ENCODE data around the gene TMEM242.

DNA sequence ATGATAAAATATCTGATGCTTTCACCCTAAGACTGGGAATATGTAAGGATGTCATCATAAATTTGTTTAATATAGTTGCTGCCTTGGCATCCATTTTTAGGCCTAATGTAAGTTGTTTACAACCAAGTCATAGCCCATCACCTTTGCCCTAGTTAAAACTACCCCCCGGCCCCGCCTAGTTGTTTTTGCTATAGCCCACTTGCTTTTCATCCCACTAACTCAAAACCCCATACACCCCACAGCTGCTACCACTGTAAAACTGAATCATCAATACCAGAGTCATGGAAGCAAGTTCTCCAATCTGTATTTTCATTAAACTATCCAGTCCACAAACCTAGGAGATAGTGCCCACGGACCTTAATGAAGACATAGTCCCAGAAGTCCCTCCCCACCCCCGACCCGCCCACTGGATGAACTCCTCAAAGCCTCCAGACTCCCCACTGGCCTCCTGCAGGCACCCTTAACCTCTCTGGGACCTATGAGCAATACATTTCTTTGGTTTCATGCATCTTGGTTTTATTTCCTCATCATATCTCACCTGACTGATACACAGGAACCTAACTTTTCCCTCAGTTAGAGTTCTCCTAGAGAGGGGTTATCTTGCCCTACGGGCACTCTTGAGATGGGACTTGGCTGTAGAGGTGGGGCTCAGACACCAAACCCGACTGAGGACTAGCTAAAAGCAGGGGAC lies 45.2 kb upstream of the TMEM242 start:
- TF ChIP-seq CTCF (IDR thresholded peaks at IDR 0.05), result no peak
- no peak for TF ChIP-seq POLR2A (IDR thresholded peaks at IDR 0.05)
